Fibroblast of peridontal ligament (primary cell): ENCODE data around the gene CEP104.

Experiments
- DNase-seq: peaks from one replicate; pipeline ENCODE4 v3.0.0-alpha.2; 2010; ENCODE audit errors: extremely low read depth

CEP104 gene

DNA sequence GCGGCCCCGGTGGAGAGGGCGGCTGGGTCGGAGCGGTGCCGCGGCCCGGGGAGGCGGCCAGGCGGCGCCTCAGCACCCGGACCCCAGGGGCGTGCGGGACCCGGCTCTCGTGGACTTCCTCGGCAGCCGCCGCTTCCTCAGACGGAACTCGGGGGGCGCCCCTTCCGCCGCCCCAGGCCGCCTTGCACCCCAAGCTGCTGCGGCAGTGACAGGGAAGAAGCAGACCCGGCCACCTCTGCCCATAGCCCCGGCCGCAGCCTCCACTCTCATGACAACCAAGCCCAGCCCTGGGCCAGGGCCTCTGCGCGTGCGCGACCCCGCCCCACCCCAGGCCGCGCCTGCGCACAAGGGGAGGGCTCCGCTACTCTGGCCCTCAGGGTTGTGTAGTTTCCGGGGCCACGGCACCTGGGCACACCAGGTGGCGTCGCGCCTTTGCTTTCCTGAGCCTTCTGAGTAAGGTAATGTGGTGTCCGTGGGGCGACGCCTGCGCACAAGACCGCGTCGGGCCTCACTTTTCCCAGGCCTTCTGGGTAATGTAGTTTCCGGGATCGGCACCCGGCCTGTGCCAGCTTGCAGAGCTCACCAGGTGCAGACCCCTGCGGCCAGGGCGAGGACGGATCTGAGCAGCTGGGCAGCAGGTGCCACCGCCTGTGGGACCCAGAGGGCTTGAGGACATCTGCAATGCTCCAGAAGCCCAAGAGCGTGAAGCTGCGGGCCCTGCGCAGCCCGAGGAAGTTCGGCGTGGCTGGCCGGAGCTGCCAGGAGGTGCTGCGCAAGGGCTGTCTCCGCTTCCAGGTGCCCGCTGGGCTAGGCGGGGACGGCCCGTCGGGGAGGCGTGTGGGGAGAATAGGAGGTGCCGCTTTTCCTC lies at the start of gene CEP104, which contains the start of gene DFFB:
TSS of gene CEP104 (minus strand) at position 289 of the 868 bp plus-strand sequence. CDS start 4,804 bp downstream, outside the sequence.
TSS of gene DFFB (plus strand) at position 554 of the 868 bp plus-strand sequence. CDS start at position 682, 128 bp downstream.
- DNase-seq, result peak; percentile 63

DNA sequence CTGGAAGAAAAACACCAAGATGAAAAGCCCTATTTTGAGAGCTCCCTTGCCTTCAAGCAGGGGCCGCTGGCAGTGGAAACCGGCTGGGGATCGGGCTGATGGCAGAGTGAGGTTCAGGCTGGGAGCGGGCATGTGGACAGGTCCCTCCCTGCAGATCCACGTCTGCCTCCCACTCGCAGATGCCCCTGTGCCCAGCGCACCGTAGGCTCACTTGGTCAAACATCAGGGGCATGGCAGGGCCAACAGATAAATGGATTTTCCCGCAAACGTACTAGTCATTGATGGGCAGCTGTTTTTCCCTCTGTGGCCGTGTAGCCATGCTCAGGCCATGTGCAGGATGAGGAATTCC lies 49.6 kb upstream of the CEP104 start:
- DNase-seq, result no peak

DNA sequence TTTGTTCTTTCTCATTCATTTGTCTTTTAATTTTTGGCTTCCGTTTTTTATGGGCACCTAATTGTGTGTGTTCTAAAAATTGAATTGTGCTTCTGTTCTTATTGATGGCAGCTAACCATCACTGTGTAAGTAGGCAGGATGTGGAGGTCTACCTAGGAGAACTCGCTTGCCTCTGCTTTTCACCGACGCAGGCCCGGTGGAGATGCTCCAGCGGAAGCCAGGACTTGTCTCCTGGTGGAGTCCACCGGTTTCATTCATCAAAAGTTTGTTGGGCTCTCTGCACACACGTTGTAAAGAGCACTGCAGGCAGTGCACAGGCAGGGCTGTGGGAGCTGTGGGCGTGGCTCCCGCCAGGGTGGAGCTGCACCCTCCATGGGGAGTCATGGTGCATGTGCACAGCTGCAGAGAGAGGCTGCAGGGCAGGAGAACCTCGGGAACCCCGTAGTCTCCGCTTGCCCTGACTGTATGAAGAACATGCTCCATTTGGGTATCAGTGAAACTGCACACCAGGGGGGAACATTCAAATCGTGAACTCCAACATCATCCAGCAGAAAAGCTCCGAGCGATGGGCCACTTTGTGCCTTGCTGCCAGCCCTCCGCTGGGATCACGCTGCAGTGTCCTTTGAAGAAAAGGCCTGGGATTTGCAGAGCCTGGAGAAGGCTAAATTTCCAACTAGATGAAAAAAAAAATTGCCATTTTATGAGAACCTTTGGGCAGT lies 49.1 kb upstream of the CEP104 start:
- DNase-seq, result no peak

DNA sequence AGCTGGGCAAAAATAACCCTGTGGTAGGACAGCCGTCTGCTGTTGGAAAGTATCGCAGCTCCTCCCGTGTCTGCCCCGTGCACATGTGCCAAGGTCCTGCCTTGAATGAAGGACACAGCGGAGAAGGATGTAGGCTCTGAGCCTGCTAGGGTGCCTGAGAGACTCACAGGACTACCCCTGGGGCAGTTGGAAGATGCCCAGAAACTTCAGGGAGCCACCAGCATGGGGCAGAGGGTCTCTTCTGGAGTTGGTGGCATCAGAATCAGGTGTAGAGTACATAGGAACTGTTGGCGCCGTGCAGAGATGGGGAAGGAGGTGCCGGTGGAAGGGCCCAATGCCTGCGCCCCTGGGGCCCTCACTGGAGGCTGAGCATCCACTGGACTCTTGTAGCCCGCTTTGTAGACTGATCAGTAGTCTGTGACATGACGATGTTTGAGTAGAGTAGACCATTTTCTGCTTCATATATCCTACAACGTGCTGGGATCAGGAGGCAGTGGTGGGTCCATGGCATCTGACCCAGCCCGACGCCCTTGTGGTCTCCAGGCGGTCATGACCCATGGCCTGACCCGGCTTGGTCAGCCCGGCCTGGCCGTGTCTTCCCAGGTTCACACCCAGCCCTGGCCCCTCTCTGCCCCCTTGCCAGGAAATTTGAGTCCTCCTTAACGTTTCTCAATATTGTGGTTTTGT lies 48.4 kb upstream of the CEP104 start:
- no peak for DNase-seq

DNA sequence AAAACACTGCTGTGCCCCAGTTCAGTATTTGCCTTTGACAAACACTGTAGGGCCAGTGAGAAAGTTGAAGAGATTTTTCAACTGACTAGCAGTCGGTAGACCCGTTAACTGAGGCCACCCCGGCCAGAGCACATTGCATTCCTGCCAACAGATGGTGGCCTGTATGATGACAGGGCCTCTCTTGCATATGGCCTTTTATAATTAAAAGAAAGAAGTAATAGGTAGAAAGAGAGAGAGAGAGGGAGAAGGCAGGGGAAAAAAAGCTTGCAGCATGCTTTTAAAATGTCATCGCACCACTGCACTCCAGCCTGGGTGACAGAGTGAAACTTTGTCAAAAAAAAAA lies 47.8 kb upstream of the CEP104 start:
- DNase-seq, result no peak

DNA sequence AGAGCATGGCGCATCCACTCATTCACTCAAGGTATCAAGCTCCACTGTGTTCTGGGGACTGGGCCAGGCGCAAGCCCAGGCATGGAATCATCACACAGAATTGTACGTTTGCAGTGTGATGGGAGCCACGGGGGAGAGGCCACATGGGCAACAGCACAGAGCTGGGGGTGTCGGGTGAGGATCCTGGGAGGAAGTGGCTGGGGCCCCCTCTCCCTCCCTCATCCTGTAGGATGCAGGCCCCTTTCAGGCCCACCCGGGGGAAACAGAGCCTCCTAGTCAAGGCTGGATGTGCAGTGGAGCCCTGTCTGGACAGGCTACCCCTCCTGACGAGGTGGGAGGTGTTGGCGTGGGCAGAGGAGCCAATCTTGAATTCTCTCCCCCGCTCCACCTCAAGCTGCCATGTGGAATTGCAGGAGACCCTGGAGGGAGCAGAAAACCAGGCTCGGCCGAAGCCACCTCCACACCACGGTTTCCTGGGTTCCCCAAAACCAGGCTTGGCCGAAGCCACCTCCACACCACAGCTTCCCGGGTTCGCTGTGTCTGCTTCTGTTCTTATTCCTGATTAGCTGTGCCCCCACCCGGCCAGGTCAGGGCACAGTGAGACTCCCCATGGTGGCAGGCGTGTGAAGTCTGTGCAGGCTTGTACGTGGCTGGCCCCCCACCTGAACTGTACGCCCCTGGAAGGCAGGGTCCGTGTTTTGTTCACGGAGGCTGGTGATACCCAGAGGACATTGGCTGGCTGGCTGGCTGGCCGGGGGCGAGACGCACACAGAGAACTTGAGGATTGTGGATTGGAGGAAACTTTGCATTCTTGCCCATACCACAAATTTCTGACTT lies 47.2 kb upstream of the CEP104 start:
- no peak for DNase-seq

DNA sequence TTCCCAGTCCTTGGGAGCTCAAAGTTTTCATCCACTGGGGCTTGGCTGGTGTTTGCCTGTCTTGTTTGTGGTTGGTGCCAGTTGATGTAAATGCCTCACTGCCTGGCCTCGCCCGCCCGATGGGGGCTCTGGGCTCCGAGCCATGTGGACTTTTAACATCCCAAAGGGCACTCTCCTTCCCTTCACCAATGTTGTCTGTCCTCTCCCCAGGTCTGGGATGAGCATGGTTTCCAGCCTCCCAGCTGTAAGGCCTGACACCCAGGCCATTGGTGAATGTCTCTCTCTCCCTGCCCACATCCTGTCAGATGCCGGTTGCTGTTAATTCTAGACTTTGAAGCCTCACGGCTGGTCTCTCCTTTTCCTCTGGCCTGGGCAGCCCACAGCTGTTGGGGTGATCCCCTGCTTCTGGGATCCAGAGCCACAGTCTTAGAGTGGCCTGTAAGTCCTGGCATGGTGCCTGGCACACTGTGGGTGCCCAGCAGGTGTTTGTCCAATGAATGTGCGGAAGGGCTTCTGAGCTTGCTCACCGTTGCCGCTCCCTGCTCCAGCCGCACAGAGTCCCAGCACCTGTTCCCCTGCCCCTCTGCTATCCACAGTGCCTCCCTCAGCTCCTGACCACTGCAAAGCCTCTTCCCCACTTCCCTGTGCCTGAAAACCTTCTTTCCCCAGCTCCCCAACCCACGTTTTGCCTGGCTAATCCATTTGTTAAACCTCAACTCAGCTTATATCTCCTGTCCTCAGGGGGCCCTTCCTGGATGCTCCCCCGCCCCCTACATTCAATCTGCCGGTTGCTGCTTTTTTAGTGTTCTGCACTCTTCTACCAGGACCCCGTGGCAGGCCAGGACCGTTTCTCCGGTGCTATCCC lies 46.4 kb upstream of the CEP104 start:
- peak; percentile 2 for DNase-seq

DNA sequence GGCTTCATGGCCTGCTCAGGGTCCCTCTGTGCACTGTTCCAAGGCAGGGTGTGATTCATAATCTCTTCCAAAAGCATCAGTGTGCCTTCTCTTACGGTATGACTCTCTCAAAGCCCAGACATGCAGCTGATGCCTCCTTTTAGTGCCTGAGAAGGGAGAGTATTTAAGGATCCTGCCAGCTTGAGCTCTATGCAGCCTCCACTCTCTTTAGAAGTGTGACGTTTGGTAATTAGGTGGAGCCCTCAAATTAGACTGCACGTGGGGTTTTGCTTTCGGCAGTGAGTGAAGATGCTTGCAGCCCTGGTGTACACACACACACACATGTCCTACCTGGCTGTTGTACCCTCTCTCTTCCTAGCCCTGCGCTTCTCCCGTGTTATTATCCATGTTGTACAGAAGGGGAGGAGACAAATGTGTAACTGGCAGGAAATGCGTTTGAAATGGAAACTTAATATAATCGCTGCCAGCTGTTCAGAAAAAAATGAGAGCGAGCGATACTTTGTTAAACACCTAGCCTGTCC lies 45.6 kb upstream of the CEP104 start:
- DNase-seq, result peak; percentile 29

DNA sequence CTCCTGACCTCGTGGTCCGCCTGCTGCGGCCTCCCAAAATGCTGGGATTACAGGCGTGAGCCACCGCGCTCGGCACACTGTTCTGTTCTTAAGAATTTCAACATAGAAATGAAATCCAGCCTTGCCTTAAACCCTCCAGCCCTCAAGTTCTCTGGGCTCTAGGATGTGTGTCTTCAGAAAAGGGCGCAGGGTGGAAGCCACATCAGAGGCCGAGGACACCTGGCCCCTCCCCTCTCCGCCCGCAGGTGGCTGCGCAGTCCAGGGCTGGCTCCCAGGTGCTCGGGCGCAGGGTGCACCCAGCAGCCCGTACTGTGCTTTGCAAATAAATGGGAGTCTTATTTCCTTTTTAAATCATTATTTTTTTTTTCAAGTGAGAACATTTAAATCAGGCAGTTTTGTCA lies 45.1 kb upstream of the CEP104 start:
- no peak for DNase-seq

DNA sequence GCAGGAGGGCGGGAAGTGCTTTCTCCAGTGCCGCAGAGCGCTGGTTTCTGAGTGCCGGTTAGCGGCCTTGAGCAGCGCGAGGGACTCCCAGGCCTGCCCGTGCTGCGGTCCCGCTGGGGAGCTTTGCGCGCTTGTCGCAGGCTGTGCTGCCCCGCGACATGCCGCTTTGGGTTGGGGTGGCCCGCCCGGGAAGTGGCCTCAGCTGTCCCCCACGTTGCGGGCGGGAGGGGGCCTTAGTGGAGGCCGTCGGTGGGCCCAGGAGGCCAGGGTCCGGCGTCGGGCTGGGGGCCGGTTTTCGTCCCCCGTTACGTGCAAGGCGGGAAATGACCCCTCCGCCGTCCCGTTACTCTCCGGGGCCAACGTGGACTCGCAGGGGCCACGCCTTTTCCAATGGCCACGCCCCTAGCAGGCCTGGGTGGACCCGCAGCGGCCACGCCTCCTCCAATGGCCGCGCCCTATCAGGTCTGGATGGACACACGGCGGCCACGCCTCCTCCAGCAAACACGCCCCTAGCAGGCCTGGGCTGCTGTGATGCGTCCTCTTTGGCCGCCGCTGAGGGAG lies 44.0 kb upstream of the CEP104 start:
- DNase-seq, result peak; percentile 90

DNA sequence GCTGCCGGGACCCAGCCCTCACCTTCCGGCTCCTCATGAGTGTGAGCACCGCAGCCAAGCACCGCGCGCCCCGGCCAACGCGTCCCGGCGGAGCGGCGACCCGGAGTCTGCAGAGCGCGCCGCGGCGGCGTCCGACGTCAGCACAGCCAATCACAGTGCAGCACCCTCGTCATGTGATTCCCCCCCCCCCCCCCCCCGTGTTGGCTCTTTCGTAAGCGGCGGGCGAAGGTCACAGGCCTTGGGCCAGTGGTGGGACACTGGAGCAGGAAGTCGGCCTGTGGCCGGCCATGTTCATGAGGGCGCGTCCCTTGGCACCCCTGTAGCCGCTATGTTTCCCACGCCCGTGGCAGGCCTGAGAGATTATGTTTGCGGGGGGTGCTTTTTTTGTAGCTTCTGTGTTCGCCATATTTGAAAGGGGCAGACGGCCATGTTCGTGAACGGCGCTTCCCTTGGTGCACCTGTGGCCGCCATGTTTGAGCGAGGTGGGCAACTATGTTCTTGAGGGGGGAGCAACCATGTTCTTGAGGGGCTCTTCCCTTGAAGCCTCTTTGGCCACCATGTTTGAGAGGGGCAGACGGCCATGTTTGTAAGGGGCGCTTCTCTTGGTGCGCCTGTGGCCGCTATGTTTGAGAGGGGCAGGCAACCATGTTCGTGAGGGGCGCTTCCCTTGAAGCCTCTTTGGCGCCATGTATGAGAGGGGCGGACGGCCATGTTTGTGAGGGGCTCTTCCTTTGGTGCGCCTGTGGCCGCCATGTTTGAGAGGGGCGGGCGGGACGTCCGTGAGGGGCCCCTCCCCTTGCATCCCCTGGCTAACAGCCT lies 43.3 kb upstream of the CEP104 start, which contains the start of gene C1orf174:
TSS of gene C1orf174 (minus strand) at position 123 of the 819 bp plus-strand sequence. CDS start at position 37, 86 bp downstream.
- DNase-seq, result peak; percentile 99

DNA sequence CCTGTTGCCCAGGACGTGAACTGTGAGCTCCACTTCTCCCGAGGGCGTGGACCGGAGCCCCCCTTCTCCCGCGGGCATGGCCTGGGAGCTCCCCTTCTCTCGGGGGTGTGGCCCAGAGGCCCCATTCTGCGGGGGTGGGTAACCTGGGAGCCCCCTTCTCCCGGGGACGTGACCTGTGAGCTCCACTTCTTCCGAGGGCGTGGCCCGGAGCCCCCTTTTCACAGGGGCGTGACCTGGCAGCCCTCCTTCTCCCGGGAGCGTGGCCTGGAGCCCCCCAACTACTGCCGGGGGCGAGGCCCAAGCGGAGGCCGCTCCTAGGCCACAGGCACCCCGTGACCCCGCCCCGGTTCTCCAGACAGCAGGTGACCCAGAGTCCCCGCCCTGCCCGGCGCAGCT lies 42.7 kb upstream of the CEP104 start:
- DNase-seq, result no peak

DNA sequence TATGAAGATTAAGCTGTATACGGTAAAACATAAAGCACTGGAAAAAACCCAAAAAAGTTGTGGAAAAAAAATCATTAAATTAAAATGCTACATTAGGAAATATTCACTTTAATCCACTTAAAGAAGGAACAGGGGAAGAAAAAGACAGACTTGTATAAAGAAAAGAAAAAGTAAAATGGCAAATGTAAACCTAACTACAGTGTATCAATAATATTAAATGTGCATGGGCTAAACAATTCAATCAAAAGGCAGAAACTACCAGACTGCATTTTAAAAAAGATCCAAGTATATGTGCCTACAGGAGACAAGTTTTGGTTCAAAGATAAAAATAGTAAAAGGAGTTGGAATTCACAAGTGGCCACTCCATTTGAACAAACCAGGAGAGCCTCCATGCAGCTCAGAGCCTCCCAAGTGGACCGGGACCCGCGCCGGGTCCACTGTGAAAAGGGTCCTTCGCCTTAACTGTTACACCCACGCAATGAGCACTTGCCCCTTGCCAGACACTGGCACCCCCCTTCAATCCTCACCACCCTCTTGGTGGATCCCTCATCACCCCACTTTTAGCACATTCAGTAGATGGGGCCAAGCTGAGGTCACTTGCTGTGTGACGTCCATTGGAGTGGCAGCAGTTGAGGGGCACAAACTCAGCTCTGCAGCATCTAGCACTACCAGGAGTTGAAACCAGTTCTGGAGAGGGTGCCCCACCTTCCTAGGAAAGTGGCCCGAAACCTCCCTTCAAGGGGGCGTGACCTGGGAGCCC lies 42.2 kb upstream of the CEP104 start:
- no peak for DNase-seq

DNA sequence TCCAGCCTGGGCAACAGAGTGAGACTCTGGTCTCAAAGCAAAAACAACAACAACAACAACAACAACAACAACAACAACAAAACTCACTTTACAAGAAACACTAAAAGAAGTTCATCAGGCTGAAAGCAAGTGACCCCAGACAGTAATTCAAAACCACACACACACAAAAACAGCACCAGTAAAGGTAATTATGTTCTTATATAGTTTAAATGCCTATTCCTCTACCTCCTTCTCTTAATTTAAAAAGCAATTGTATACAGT lies 41.4 kb upstream of the CEP104 start:
- no peak for DNase-seq

DNA sequence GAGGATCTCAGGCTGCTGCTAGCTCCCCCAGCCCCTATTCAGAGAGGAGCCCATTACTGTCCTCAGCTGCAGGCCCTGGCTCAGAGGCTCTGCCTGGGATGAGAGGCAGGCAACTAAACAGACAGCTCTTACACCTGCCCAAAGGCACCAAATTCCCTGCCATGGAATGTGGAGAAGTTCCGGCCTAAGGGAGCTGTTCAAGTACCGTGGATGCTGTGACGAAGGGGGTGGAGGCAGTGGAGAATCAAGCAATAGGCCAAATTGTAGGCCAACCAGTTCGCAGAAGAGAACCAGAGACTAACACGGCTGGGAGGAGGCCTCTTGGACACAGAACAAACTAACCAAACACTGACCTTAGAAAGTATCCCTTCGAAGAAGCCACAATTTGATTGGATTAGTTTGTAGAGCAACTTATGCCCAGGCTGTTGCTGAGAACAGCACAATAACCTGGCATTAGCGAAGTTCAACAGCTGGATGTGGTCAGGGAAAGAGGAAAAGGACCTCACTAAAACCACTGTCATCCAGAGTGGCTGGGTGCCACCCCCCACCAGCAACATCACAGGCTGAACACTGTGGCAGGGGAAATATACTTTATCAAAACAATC lies 39.5 kb upstream of the CEP104 start:
- DNase-seq, result no peak

DNA sequence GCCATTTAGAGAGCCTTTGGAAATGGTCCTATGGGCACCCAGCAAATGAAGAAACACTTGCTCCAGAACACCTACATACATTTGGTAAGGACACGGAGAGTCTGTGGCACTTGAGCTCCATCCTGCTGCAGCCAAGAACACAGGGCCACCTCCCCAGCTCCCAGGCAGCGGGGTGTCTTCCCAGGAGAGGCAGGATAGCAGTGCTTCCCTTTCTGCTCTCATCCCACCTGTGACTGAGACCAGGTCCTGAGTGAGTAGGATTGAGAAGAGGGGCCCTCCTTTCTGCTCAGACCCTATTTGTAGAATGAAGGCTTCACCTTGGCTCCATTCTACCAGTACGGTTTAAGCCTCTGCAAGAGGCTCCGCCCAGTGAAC lies 38.9 kb upstream of the CEP104 start:
- no peak for DNase-seq

DNA sequence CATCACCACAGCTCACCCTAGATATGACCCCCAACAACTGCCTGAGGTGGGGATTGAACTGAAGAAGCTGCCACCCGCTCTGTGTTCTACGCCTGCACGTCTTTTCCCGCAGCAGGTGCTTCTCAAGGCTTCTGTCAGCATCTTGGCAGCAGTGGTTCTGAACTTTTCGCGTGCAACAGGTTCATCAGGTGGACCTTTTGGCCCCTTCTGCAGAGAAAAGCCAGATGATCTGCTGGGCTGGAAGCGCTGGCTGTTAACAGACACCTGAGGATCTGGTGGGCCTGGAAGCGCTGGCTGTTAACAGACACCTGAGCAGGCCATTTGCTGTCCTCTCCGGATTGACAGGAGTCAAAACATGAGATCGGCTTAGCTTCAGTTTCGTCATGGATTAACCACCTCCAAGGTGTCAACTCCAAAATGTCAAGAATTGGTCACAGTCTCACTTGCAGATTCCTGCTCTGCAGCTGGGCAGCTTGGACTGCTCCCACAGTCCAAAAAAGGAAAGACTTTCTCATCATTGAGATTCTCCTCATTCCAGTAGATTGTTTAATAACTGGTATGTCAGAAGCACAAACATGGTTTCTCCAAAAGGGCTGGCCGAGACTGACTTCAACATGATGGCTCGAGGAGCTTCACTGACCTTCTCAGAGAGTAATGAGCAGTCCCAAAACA lies 38.4 kb upstream of the CEP104 start:
- DNase-seq, result no peak
